HEK293 (cell line): ENCODE measurements around the gene ASAP2.

Source experiments
- CTCF ChIP-seq: fragments of 450-650 bp; formaldehyde crosslinking; IDR thresholded peaks from 2 replicates; pipeline ENCODE4 v1.5.1; 2016; ENCODE audit warnings: missing biosample characterization, missing genetic modification characterization
- ELK4 ChIP-seq: IDR thresholded peaks from 2 replicates; pipeline ENCODE4 v1.6.1; 2011; ENCODE audit warnings: mild to moderate bottlenecking, low read depth, low read length, borderline replicate concordance
- KLF7 ChIP-seq: fragments of 450-650 bp; formaldehyde crosslinking; IDR thresholded peaks from 2 replicates; pipeline ENCODE4 v1.5.1; 2016; ENCODE audit warnings: missing biosample characterization, missing genetic modification characterization, borderline replicate concordance
- MYNN ChIP-seq: fragments of 450-650 bp; formaldehyde crosslinking; IDR thresholded peaks from 2 replicates; pipeline ENCODE4 v1.5.1; 2016; ENCODE audit warnings: missing biosample characterization, missing genetic modification characterization, borderline replicate concordance
- PATZ1 ChIP-seq: fragments of 450-650 bp; formaldehyde crosslinking; IDR thresholded peaks from 2 replicates; pipeline ENCODE4 v1.5.1; 2016; ENCODE audit warnings: missing biosample characterization, missing genetic modification characterization
- REST ChIP-seq: fragments of 450-650 bp; formaldehyde crosslinking; IDR thresholded peaks from 2 replicates; pipeline ENCODE4 v1.5.1; 2016; ENCODE audit warnings: missing biosample characterization, missing genetic modification characterization
- YY1 ChIP-seq: fragments of 450-650 bp; formaldehyde crosslinking; IDR thresholded peaks from 2 replicates; pipeline ENCODE4 v1.5.1; 2018; ENCODE audit warnings: missing biosample characterization, missing genetic modification characterization
- ZFHX2 ChIP-seq: fragments of 450-650 bp; formaldehyde crosslinking; conservative IDR thresholded peaks from 2 replicates; pipeline ENCODE4 v1.5.1; 2016; ENCODE audit warnings: missing biosample characterization, missing genetic modification characterization
- ZFP41 ChIP-seq: fragments of 450-650 bp; formaldehyde crosslinking; IDR thresholded peaks from 2 replicates; pipeline ENCODE4 v1.5.1; 2016; ENCODE audit warnings: missing biosample characterization, missing genetic modification characterization, borderline replicate concordance
- ZNF138 ChIP-seq: fragments of 450-650 bp; formaldehyde crosslinking; IDR thresholded peaks from 2 replicates; pipeline ENCODE4 v1.5.1; 2016; ENCODE audit warnings: missing biosample characterization, missing genetic modification characterization, borderline replicate concordance
- ZNF223 ChIP-seq: fragments of 450-650 bp; formaldehyde crosslinking; IDR thresholded peaks from 2 replicates; pipeline ENCODE4 v1.5.1; 2016; ENCODE audit warnings: missing biosample characterization, missing genetic modification characterization
- ZNF610 ChIP-seq: fragments of 450-650 bp; formaldehyde crosslinking; IDR thresholded peaks from 2 replicates; pipeline ENCODE4 v1.5.1; 2016; ENCODE audit warnings: missing biosample characterization, missing genetic modification characterization, borderline replicate concordance
- ZSCAN4 ChIP-seq: fragments of 450-650 bp; formaldehyde crosslinking; IDR thresholded peaks from 2 replicates; pipeline ENCODE4 v1.5.1; 2017; ENCODE audit warnings: missing biosample characterization, missing genetic modification characterization
- ZSCAN5A ChIP-seq: fragments of 450-650 bp; formaldehyde crosslinking; IDR thresholded peaks from 2 replicates; pipeline ENCODE4 v1.5.1; 2016; ENCODE audit warnings: missing biosample characterization, missing genetic modification characterization

- no peak for TF ChIP-seq CTCF (tag by site-specific recombination)
- no peak for TF ChIP-seq ZNF610 (tag by site-specific recombination)
- no peak for TF ChIP-seq YY1 (tag by site-specific recombination)
- no peak for TF ChIP-seq ZNF223 (tag by site-specific recombination)
- no peak for TF ChIP-seq KLF7 (tag by site-specific recombination)
- TF ChIP-seq ZSCAN5A (tag by site-specific recombination) = no peak
- TF ChIP-seq ZFHX2 (tag by site-specific recombination) = no peak
- TF ChIP-seq ZSCAN4 (tag by site-specific recombination) = no peak
- no peak for TF ChIP-seq ELK4
- no peak for TF ChIP-seq PATZ1 (tag by site-specific recombination)
- TF ChIP-seq ZFP41 = no peak
- TF ChIP-seq REST (tag by site-specific recombination) = no peak
- no peak for TF ChIP-seq MYNN (tag by site-specific recombination)
- TF ChIP-seq ZNF138 (tag by site-specific recombination) = no peak
These were observed 41.0 kb upstream of the ASAP2 start for GRCh38 chr2:9165625-9166024.
